SK-N-SH treated with all-trans-retinoic acid at 6 μM for 48 hours (cell line): Measurements from ENCODE around the gene PSMB10.
A peak's percentile ranks its signal among the peaks of the same experiment; 100 is the strongest.

ENCODE experiments used
- ATAC-seq: fragments of 200-7000 bp; cut with Tn5 transposase; 3 replicates; pipeline ENCODE4 v1.9.1; 2020; ENCODE audit warnings: mild to moderate bottlenecking, moderate library complexity
- BACH2 ChIP-seq: fragments of 250-450 bp; sonication (Bioruptor Pico); IDR thresholded peaks from 2 replicates; pipeline ENCODE4 v1.9.0; 2021; ENCODE audit warnings: mild to moderate bottlenecking, borderline replicate concordance
- CREB5 ChIP-seq: fragments of 250-450 bp; sonication (Bioruptor Pico); IDR thresholded peaks from 2 replicates; pipeline ENCODE4 v1.5.1; 2020; ENCODE audit warnings: low read depth, mild to moderate bottlenecking, moderate library complexity
- CSDC2 ChIP-seq: fragments of 250-450 bp; sonication (Bioruptor Pico); IDR thresholded peaks from 2 replicates; pipeline ENCODE4 v1.5.0; 2020; ENCODE audit warnings: mild to moderate bottlenecking, moderate library complexity
- GLIS3 ChIP-seq: fragments of 250-450 bp; sonication (Bioruptor Pico); IDR thresholded peaks from 2 replicates; pipeline ENCODE4 v1.5.0; 2020; ENCODE audit warnings: mild to moderate bottlenecking, moderate library complexity
- POU6F1 ChIP-seq: fragments of 250-450 bp; sonication (Bioruptor Pico); IDR thresholded peaks from 2 replicates; pipeline ENCODE4 v1.8.0; 2021; ENCODE audit warnings: low read depth, mild to moderate bottlenecking, moderate library complexity, borderline replicate concordance
- PPARA ChIP-seq: fragments of 250-450 bp; sonication (Bioruptor Pico); IDR thresholded peaks from 2 replicates; pipeline ENCODE4 v1.5.0; 2020; ENCODE audit warnings: mild to moderate bottlenecking, borderline replicate concordance
- SNAI2 ChIP-seq: fragments of 250-450 bp; sonication (Bioruptor Pico); IDR thresholded peaks from 2 replicates; pipeline ENCODE4 v1.5.0; 2020; ENCODE audit warnings: mild to moderate bottlenecking, moderate library complexity
- TCF4 ChIP-seq: fragments of 250-450 bp; sonication (Bioruptor Pico); IDR thresholded peaks from 2 replicates; pipeline ENCODE4 v1.8.0; 2021; ENCODE audit warnings: mild to moderate bottlenecking, moderate library complexity, borderline replicate concordance
- TOX ChIP-seq: fragments of 250-450 bp; sonication (Bioruptor Pico); IDR thresholded peaks from 2 replicates; pipeline ENCODE4 v1.8.0; 2021; ENCODE audit warnings: mild to moderate bottlenecking, moderate library complexity, borderline replicate concordance
- TSHZ2 ChIP-seq: fragments of 250-450 bp; sonication (Bioruptor Pico); IDR thresholded peaks from 2 replicates; pipeline ENCODE4 v1.5.0; 2020; ENCODE audit warnings: mild to moderate bottlenecking, moderate library complexity
- ZC3H10 ChIP-seq: fragments of 250-450 bp; sonication (Bioruptor Pico); IDR thresholded peaks from 2 replicates; pipeline ENCODE4 v1.5.1; 2021; ENCODE audit warnings: mild to moderate bottlenecking, moderate library complexity
- ZFP3 ChIP-seq: fragments of 250-450 bp; sonication (Bioruptor Pico); IDR thresholded peaks from 2 replicates; pipeline ENCODE4 v1.5.0; 2020; ENCODE audit warnings: mild to moderate bottlenecking, moderate library complexity
- ZFP30 ChIP-seq: fragments of 450-650 bp; formaldehyde crosslinking; IDR thresholded peaks from 2 replicates; pipeline ENCODE4 v1.5.0; 2022; ENCODE audit warnings: mild to moderate bottlenecking, moderate library complexity
- ZNF565 ChIP-seq: fragments of 450-650 bp; formaldehyde crosslinking; conservative IDR thresholded peaks from 2 replicates; pipeline ENCODE4 v1.5.0; 2020; ENCODE audit warnings: low read depth, mild to moderate bottlenecking, moderate library complexity
- ZNF70 ChIP-seq: fragments of 450-650 bp; formaldehyde crosslinking; IDR thresholded peaks from 2 replicates; pipeline ENCODE4 v1.5.0; 2020; ENCODE audit warnings: mild to moderate bottlenecking, moderate library complexity
- ZNF8 ChIP-seq: fragments of 450-650 bp; formaldehyde crosslinking; IDR thresholded peaks from 2 replicates; pipeline ENCODE4 v1.5.0; 2020; ENCODE audit warnings: mild to moderate bottlenecking, moderate library complexity
- TF ChIP-seq, protein P1 (sequence below): fragments of 250-450 bp; sonication (Bioruptor Pico); IDR thresholded peaks from 2 replicates; pipeline ENCODE4 v1.5.1; 2021; ENCODE audit warnings: mild to moderate bottlenecking, moderate library complexity
- TF ChIP-seq, protein P2 (sequence below): fragments of 250-450 bp; sonication (Bioruptor Pico); IDR thresholded peaks from 2 replicates; pipeline ENCODE4 v1.8.0; 2020; ENCODE audit warnings: mild to moderate bottlenecking, moderate library complexity, borderline replicate concordance

The PSMB10 gene

GRCh38 chr16:67961551-67961957, 24.9 kb upstream of the PSMB10 start (continued):
- TF ChIP-seq ZNF70 (CRISPR knock-in tag) (no peak), PPARA (CRISPR knock-in tag) (no peak), SNAI2 (CRISPR knock-in tag) (no peak), POU6F1 (no peak), ZFP30 (CRISPR knock-in tag) (no peak), CREB5 (CRISPR knock-in tag) (no peak), ZFP3 (CRISPR knock-in tag) (no peak), BACH2 (CRISPR knock-in tag) (no peak), TCF4 (no peak)

GRCh38 chr16:67959536-67960329, 23.1 kb upstream of the PSMB10 start:
- TF ChIP-seq ZNF565: no peak
- ATAC-seq: peak; percentile 18; the same call in 2 of the 3 replicates

DNA sequence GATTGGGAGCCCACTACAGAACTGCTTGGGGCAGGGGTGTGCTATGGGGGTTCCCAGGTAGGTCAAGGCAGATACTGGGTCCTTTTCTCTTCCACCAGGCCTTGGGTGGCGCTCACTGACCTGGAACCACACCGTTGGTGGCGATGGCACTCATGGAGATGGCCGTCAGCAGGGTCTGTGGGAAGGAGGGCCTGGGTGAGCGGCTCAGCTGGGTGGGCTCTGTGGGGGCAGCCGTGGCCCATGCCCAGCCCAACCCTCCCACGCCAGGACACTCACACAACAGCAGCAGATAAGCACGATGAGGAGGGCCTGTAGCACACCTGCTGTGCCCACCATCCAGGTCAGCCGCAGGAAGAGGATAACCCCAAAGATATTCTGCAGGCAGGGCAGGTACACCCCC, 21.0 kb upstream of the PSMB10 start:
- TF ChIP-seq, protein P1, sequence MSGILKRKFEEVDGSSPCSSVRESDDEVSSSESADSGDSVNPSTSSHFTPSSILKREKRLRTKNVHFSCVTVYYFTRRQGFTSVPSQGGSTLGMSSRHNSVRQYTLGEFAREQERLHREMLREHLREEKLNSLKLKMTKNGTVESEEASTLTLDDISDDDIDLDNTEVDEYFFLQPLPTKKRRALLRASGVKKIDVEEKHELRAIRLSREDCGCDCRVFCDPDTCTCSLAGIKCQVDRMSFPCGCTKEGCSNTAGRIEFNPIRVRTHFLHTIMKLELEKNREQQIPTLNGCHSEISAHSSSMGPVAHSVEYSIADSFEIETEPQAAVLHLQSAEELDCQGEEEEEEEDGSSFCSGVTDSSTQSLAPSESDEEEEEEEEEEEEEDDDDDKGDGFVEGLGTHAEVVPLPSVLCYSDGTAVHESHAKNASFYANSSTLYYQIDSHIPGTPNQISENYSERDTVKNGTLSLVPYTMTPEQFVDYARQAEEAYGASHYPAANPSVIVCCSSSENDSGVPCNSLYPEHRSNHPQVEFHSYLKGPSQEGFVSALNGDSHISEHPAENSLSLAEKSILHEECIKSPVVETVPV: no peak
- TF ChIP-seq ZFP30 (CRISPR knock-in tag): no peak
- no peak for TF ChIP-seq PPARA (CRISPR knock-in tag)
- no peak for TF ChIP-seq BACH2 (CRISPR knock-in tag)
- no peak for TF ChIP-seq CSDC2
- no peak for TF ChIP-seq ZNF565
- TF ChIP-seq SNAI2 (CRISPR knock-in tag): no peak
- TF ChIP-seq ZNF70 (CRISPR knock-in tag): no peak
- no peak for TF ChIP-seq TSHZ2 (CRISPR knock-in tag)
- no peak for TF ChIP-seq ZNF8 (CRISPR knock-in tag)
- TF ChIP-seq TOX: no peak
- no peak for TF ChIP-seq GLIS3 (CRISPR knock-in tag)
- ATAC-seq: no peak

- ATAC-seq: no peak
- no peak for TF ChIP-seq ZNF70 (CRISPR knock-in tag)
- no peak for TF ChIP-seq SNAI2 (CRISPR knock-in tag)
- no peak for TF ChIP-seq POU6F1
- no peak for TF ChIP-seq PPARA (CRISPR knock-in tag)
- TF ChIP-seq, protein P1: no peak
- no peak for TF ChIP-seq TCF4
- no peak for TF ChIP-seq TOX
- TF ChIP-seq BACH2 (CRISPR knock-in tag): no peak
- no peak for TF ChIP-seq ZC3H10 (CRISPR knock-in tag)
- TF ChIP-seq GLIS3 (CRISPR knock-in tag): no peak
- TF ChIP-seq, protein P2, sequence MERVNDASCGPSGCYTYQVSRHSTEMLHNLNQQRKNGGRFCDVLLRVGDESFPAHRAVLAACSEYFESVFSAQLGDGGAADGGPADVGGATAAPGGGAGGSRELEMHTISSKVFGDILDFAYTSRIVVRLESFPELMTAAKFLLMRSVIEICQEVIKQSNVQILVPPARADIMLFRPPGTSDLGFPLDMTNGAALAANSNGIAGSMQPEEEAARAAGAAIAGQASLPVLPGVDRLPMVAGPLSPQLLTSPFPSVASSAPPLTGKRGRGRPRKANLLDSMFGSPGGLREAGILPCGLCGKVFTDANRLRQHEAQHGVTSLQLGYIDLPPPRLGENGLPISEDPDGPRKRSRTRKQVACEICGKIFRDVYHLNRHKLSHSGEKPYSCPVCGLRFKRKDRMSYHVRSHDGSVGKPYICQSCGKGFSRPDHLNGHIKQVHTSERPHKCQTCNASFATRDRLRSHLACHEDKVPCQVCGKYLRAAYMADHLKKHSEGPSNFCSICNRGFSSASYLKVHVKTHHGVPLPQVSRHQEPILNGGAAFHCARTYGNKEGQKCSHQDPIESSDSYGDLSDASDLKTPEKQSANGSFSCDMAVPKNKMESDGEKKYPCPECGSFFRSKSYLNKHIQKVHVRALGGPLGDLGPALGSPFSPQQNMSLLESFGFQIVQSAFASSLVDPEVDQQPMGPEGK (CRISPR knock-in tag): no peak
- TF ChIP-seq CREB5 (CRISPR knock-in tag): no peak
Observed at GRCh38 chr16:67954421-67955196, 18.0 kb upstream of the PSMB10 start.
